GM12874 (cell line): ENCODE data around the gene PHAF1.

ENCODE experiments used
- TF ChIP-seq, protein P1 (sequence below): IDR thresholded peaks from 2 replicates; pipeline ENCODE4 v1.5.1; 2011; ENCODE audit warnings: low read depth, mild to moderate bottlenecking, control low read depth, low read length, moderate library complexity; ENCODE audit not compliant: insufficient read depth

The PHAF1 gene

DNA sequence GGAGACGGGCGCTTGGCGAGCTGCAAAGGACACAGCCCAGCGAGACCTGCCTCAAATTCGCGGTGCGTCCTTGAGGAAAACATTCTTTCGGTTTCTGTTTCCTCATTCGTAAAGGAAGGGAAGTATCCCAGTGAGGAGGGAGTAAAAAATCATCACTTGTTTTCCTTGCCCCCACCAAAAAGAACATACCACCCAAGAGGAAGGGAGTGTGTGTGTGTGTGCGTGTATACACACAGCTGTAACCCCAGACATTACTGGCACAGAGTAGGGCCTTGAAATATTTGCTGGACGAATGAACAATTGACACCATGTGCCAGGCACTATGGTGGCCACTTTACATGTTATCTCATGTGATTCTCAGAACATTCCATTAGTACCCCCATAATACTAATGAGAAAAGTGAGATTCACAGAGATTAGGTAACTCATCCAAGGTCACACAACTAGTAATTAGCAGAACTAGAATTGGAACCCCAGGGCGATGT, 76.0 kb downstream of the PHAF1 start:
- TF ChIP-seq, protein P1, sequence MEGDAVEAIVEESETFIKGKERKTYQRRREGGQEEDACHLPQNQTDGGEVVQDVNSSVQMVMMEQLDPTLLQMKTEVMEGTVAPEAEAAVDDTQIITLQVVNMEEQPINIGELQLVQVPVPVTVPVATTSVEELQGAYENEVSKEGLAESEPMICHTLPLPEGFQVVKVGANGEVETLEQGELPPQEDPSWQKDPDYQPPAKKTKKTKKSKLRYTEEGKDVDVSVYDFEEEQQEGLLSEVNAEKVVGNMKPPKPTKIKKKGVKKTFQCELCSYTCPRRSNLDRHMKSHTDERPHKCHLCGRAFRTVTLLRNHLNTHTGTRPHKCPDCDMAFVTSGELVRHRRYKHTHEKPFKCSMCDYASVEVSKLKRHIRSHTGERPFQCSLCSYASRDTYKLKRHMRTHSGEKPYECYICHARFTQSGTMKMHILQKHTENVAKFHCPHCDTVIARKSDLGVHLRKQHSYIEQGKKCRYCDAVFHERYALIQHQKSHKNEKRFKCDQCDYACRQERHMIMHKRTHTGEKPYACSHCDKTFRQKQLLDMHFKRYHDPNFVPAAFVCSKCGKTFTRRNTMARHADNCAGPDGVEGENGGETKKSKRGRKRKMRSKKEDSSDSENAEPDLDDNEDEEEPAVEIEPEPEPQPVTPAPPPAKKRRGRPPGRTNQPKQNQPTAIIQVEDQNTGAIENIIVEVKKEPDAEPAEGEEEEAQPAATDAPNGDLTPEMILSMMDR: no peak

DNA sequence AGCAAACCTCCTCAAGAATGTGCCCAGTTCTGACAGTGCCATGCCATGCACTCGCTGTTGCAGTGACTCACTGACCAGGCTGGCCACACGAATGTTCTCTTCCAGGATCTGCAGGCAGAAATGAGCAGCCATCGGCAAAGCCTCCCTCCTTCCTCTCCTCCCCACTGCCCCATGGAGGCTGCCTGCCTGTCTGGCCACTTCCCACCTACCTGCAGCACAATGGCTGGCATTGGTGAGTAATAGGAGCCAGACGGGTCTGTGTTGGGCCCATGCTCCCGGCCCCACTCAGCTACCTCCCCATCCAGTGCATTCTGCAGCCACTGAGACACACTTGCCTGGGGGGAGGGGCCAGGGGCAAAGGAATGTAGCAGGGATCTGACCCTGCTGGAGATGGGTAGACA, 76.8 kb downstream of the PHAF1 start:
- TF ChIP-seq, protein P1: no peak

DNA sequence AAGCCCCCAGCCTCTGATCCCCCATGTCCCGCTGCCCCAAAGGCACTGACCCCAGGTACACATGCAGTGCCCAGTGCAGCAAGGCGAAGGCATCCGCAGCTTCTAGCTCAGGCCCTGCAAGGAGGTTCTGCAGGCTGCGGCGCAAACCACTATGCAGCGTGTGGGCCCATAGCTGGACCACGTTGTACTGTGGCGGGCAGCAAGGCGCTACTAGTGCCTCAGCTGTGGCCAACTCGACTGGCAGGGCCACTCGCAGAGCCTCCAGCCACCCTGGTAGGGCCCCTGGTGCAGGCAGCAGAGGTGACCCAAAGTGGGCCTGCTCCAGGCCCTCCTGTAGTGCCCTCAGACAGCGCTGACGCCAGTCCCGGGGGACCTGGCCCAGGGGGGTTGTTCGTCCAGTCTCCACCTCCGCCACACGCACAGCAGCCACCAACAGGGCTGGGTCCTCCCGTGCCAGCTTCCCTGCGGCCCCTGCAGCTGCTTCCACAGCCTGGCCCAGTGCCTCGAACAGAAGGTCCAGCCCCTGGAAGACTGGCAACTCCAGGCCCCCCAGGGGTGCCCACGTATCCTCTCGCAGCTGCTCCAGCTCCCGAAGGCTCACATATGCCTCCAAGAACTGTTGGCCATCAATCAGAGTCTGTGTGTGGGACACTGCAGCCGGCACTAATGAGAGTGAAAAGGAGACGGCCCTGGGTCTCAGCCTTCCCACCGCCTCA, 77.6 kb downstream of the PHAF1 start:
- TF ChIP-seq, protein P1: no peak

DNA sequence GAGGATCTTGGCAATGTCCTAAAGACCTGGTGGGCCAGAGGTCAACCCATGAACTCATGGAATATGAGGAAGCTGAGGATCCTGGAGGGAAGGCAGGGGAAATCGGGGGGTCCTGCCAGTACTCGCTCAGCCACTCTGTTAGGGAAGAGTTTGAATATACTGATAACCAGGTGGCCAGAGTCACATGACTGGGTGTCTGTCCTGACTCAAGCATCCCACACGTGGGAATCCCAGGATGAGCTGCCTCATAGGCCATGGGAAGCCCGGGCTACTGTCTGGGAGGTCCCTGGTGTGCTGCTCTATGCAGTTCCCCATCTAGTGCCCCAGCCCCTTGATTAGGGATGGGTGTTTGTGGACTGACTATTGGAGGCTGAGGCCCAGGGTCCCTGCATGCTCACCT, 78.6 kb downstream of the PHAF1 start:
- TF ChIP-seq, protein P1: no peak

DNA sequence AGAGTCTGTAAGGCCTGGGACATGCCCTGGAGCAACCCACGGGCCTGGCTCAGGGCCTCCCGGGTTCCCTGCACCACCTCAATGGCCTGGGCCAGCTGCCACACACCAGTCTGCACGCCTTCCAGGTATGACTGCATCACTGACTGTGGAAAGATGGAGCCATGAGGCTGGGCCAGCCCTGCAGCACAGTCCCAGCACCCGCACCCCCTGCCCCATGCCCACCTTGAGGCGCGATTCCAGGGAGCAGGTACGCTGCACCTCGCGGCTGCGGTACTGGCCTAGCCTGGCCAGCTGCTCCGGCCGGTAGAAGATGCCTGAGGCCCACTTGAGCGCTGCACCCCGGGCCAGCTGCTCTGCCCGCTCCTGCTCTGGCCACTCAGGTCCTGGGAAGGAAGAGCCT, 79.1 kb downstream of the PHAF1 start:
- TF ChIP-seq, protein P1: no peak

DNA sequence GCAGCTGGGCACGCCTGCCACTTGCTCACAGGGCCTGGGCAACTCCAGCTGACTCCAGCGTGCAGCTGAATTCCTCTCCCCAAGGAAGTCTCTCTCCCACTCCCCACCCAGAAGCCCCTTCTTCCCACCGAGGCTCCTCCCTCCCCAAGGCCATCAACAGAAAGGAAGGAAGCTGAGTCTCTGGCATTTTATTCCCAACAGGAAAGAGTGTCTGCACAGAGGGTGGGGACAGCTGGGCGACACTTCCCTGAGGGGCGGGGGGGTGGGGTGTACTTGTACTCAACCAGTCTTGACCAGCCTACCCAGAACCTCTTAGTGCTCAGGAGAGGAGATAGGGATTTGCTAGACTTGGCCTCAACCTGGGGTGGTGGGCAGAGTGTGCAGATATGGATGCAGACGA, 80.3 kb downstream of the PHAF1 start, which contains the start of gene EXOC3L1:
TSS of gene EXOC3L1 (minus strand) at position 96 of the 400 bp plus-strand sequence. CDS start 460 bp downstream, outside the sequence.
- TF ChIP-seq, protein P1: no peak

DNA sequence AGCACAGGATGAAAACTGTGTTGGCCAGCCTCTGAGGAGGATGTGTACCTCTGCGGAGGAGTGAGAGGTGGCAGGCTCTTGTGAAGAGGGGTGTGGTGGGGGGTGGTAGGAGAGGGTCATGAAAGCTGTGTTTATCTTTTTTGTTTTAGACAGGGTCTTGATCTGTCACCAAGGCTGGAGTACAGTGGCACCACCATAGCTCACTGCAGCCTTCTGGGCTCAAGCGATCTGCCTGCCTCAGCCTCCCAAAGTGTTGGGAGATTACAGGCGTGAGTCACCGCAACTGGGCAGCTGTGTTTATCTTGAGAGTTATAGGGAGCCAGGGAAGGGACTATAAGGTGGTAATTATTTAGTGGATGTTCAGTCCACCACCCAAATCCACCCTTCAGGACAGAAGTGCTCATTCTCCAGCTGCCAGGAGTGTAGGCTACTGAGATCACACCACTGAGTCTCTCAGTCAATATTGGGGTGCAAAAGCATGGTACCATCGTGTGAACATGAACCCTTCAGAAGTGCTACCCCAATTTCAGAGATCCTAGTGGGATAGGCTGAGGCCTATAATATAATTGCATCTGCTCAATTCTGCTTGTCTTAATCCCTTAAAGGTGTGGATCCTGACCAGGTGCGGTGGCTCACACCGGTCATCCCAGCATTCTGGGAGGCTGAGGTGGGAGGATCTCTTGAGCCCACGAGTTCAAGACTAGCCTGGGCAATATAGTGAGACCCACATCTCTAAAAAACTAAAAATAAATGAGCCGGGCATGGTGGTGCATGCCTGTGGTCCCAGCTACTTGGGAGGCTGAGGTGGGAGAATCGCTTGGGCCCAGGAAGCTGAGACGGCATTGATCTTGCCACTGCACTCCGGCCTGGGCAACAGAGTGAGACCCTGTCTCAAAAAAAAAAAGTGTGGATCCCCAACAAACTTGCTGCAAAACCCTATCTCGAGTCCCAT, 81.0 kb downstream of the PHAF1 start:
- TF ChIP-seq, protein P1: no peak
